Neural cell (in vitro differentiated cells): ENCODE measurements around the gene SEPTIN5. TPM values are rescaled to one million over a fixed set of nuclear protein-coding genes. Genes with fewer than 3 reads are reported as not detected.

Experiments
- H2AFZ ChIP-seq: fragments of 200-600, 300-800 bp; sonication (generic), shearing (Covaris generic); 2 replicates; pipeline ENCODE4 v1.6.0; 2014; ENCODE audit warnings: low read depth, mild to moderate bottlenecking, antibody characterized with exemption, low read length, moderate library complexity
- H3F3A ChIP-seq: fragments of 200-600 bp; shearing (Covaris generic); 2 replicates; pipeline ENCODE4 v1.6.1; 2016; ENCODE audit warnings: mild to moderate bottlenecking, moderate library complexity, mixed read lengths, antibody characterized with exemption, low read length; ENCODE audit not compliant: insufficient read depth, poor library complexity, severe bottlenecking
- H3K27ac ChIP-seq: fragments of 200-600, 300-800 bp; sonication (generic), shearing (Covaris generic); 2 replicates; pipeline ENCODE4 v1.5.1; 2014; ENCODE audit warnings: mild to moderate bottlenecking, low read length, moderate library complexity
- H3K27me3 ChIP-seq: fragments of 300-800, 200-600 bp; sonication (generic), shearing (Covaris generic); 2 replicates; pipeline ENCODE4 v1.6.0; 2014; ENCODE audit warnings: mild to moderate bottlenecking, low read depth, low read length, moderate library complexity; ENCODE audit not compliant: insufficient read depth
- H3K36me3 ChIP-seq: fragments of 300-800, 200-600 bp; sonication (generic), shearing (Covaris generic); 2 replicates; pipeline ENCODE4 v1.5.1; 2014; ENCODE audit warnings: mild to moderate bottlenecking, antibody characterized with exemption, low read length, moderate library complexity; ENCODE audit not compliant: insufficient read depth
- H3K4me2 ChIP-seq: fragments of 300-800, 200-600 bp; sonication (generic), shearing (Covaris generic); 2 replicates; pipeline ENCODE4 v1.6.0; 2014; ENCODE audit warnings: mild to moderate bottlenecking, low read length
- H3K4me3 ChIP-seq: fragments of 300-800, 200-600 bp; sonication (generic), shearing (Covaris generic); 2 replicates; pipeline ENCODE4 v1.5.1; 2014; ENCODE audit warnings: mild to moderate bottlenecking, low read length, moderate library complexity
- H3K79me2 ChIP-seq: fragments of 200-600 bp; shearing (Covaris generic); replicated peaks from 2 replicates; pipeline ENCODE4 v1.6.0; 2014; ENCODE audit warnings: mild to moderate bottlenecking, low read length, moderate library complexity; ENCODE audit not compliant: insufficient read depth
- H3K9ac ChIP-seq: fragments of 300-800, 200-600 bp; sonication (generic), shearing (Covaris generic); 2 replicates; pipeline ENCODE4 v1.6.1; 2016; ENCODE audit warnings: mild to moderate bottlenecking, low read length, mixed read lengths
- H3K9me2 ChIP-seq: fragments of 200-600 bp; shearing (Covaris generic); 2 replicates; pipeline ENCODE4 v1.6.1; 2016; ENCODE audit warnings: mild to moderate bottlenecking, low read length, mixed read lengths; ENCODE audit not compliant: insufficient read depth
- H3K9me3 ChIP-seq: fragments of 200-600, 300-800 bp; sonication (generic), shearing (Covaris generic); 2 replicates; pipeline ENCODE4 v1.6.1; 2016; ENCODE audit warnings: mild to moderate bottlenecking, mixed run types, low read length, moderate library complexity, mixed read lengths
- H4K20me1 ChIP-seq: fragments of 200-600 bp; shearing (Covaris generic); 2 replicates; pipeline ENCODE4 v1.6.1; 2016; ENCODE audit warnings: mild to moderate bottlenecking, mixed run types; ENCODE audit not compliant: insufficient read depth
- EP300 ChIP-seq: fragments of 450-650 bp; conservative IDR thresholded peaks from 2 replicates; pipeline ENCODE4 v1.6.1; 2014; ENCODE audit warnings: antibody characterized with exemption, mild to moderate bottlenecking, moderate library complexity; ENCODE audit not compliant: poor library complexity, severe bottlenecking
- EZH2 ChIP-seq: fragments of 200-600, 300-800 bp; shearing (Covaris generic), sonication (generic); IDR thresholded peaks from 2 replicates; pipeline ENCODE4 v1.6.1; 2014; ENCODE audit warnings: antibody characterized with exemption, low read length, borderline replicate concordance, mild to moderate bottlenecking; ENCODE audit not compliant: insufficient read depth, poor library complexity, severe bottlenecking
- MXI1 ChIP-seq: fragments of 450-650 bp; conservative IDR thresholded peaks from 2 replicates; pipeline ENCODE4 v1.6.1; 2014; ENCODE audit warnings: antibody characterized with exemption, mild to moderate bottlenecking; ENCODE audit not compliant: poor library complexity, severe bottlenecking
- POLR2AphosphoS5 ChIP-seq: IDR thresholded peaks from 2 replicates; pipeline ENCODE4 v1.6.1; 2012
- RAD21 ChIP-seq: fragments of 450-650 bp; conservative IDR thresholded peaks from 2 replicates; pipeline ENCODE4 v1.6.1; 2014; ENCODE audit warnings: antibody characterized with exemption, mild to moderate bottlenecking, moderate library complexity
- SMC3 ChIP-seq: fragments of 450-650 bp; conservative IDR thresholded peaks from 2 replicates; pipeline ENCODE4 v1.6.1; 2014; ENCODE audit warnings: antibody characterized with exemption, mild to moderate bottlenecking, moderate library complexity; ENCODE audit not compliant: poor library complexity
- TAF1 ChIP-seq: IDR thresholded peaks from 2 replicates; pipeline ENCODE4 v1.6.1; 2012; ENCODE audit warnings: low read depth
- polyA plus RNA-seq: library from polyadenylated mRNA; depleted of rRNA; stranded (reverse); fragments of >200 nt; gene quantifications from 2 replicates; pipeline ENCODE4 v1.2.3, GENCODE V29; 2014
- TF ChIP-seq, protein P1 (sequence below): fragments of 450-650 bp; IDR thresholded peaks from 2 replicates; pipeline ENCODE4 v1.5.1; 2014; ENCODE audit warnings: antibody characterized with exemption, mild to moderate bottlenecking, moderate library complexity; ENCODE audit not compliant: poor library complexity, severe bottlenecking
- TF ChIP-seq, protein P2 (sequence below): IDR thresholded peaks from 2 replicates; pipeline ENCODE4 v1.6.1; 2012; ENCODE audit warnings: borderline replicate concordance

The SEPTIN5 gene
- polyA plus RNA-seq, 1 donor from 2014 or later, result 166 TPM

DNA sequence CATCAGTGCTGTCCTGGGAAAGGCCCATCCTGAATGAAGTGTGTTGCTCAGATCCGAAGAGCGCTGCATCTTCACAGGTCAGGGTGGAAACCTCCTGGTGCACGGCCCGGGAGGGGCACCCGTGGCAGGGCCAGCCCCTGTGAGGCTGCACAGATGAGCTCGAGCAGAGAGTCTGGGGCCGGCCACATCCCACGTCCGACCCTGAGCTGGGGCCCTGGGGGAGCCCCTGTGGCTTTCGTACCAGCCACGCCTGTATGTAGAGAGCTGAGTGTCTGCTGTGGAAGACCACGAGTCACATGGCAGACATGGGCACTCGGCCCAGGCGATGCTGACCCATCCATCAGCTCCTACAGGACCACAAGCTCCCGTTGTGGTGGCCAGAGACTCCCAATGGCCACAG lies 24.9 kb upstream of the SEPTIN5 start:
- Histone ChIP-seq H4K20me1 (no peaks in the 10 kb centered on the region), H3K4me2 (no peak overlapping the region), H3K4me3 (no peak overlapping the region), H3K27ac (no peak overlapping the region), H3F3A (no peaks in the 10 kb centered on the region), H3K27me3 (no peaks in the 10 kb centered on the region), H3K9me3 (no peaks in the 10 kb centered on the region), H3K36me3 (no peaks in the 10 kb centered on the region), H3K9me2 (no peaks in the 10 kb centered on the region), H2AFZ (no peak overlapping the region), H3K9ac (no peak overlapping the region), H3K79me2 (no peaks in the 10 kb centered on the region)
- TF ChIP-seq MXI1 (no peak), RAD21 (no peak), EP300 (no peak)
- TF ChIP-seq, protein P1, sequence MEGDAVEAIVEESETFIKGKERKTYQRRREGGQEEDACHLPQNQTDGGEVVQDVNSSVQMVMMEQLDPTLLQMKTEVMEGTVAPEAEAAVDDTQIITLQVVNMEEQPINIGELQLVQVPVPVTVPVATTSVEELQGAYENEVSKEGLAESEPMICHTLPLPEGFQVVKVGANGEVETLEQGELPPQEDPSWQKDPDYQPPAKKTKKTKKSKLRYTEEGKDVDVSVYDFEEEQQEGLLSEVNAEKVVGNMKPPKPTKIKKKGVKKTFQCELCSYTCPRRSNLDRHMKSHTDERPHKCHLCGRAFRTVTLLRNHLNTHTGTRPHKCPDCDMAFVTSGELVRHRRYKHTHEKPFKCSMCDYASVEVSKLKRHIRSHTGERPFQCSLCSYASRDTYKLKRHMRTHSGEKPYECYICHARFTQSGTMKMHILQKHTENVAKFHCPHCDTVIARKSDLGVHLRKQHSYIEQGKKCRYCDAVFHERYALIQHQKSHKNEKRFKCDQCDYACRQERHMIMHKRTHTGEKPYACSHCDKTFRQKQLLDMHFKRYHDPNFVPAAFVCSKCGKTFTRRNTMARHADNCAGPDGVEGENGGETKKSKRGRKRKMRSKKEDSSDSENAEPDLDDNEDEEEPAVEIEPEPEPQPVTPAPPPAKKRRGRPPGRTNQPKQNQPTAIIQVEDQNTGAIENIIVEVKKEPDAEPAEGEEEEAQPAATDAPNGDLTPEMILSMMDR, result no peak
- TF ChIP-seq, protein P2, sequence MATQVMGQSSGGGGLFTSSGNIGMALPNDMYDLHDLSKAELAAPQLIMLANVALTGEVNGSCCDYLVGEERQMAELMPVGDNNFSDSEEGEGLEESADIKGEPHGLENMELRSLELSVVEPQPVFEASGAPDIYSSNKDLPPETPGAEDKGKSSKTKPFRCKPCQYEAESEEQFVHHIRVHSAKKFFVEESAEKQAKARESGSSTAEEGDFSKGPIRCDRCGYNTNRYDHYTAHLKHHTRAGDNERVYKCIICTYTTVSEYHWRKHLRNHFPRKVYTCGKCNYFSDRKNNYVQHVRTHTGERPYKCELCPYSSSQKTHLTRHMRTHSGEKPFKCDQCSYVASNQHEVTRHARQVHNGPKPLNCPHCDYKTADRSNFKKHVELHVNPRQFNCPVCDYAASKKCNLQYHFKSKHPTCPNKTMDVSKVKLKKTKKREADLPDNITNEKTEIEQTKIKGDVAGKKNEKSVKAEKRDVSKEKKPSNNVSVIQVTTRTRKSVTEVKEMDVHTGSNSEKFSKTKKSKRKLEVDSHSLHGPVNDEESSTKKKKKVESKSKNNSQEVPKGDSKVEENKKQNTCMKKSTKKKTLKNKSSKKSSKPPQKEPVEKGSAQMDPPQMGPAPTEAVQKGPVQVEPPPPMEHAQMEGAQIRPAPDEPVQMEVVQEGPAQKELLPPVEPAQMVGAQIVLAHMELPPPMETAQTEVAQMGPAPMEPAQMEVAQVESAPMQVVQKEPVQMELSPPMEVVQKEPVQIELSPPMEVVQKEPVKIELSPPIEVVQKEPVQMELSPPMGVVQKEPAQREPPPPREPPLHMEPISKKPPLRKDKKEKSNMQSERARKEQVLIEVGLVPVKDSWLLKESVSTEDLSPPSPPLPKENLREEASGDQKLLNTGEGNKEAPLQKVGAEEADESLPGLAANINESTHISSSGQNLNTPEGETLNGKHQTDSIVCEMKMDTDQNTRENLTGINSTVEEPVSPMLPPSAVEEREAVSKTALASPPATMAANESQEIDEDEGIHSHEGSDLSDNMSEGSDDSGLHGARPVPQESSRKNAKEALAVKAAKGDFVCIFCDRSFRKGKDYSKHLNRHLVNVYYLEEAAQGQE, result no peak

GRCh38 chr22:19691007-19691720 lies 23.1 kb upstream of the SEPTIN5 start:
- no peak overlapping the region for H2AFZ ChIP-seq
- no peak overlapping the region for H3K4me2 ChIP-seq
- no peak overlapping the region for H3K9ac ChIP-seq

More at GRCh38 chr22:19691007-19691720, 23.1 kb upstream of the SEPTIN5 start:
- TF ChIP-seq, protein P1, result no peak
- TF ChIP-seq EZH2 (no peak), POLR2AphosphoS5 (no peak), SMC3 (no peak), TAF1 (no peak), RAD21 (no peak), MXI1 (no peak), EP300 (no peak)
- TF ChIP-seq, protein P2, result no peak
- Histone ChIP-seq H3K9me3 (no peaks in the 10 kb centered on the region), H3K27me3 (no peaks in the 10 kb centered on the region), H3K79me2 (no peaks in the 10 kb centered on the region), H3K4me3 (no peak overlapping the region), H3K36me3 (no peaks in the 10 kb centered on the region), H4K20me1 (no peaks in the 10 kb centered on the region), H3K27ac (no peak overlapping the region), H3K9me2 (no peaks in the 10 kb centered on the region), H3F3A (no peaks in the 10 kb centered on the region)
